GM12878 (cell line): ENCODE data around the gene FXYD4. TPM values are rescaled to one million over a fixed set of nuclear protein-coding genes. Genes with fewer than 3 reads are reported as not detected.

Source experiments
- BACH1 ChIP-seq: fragments of 450-650 bp; IDR thresholded peaks from 2 replicates; pipeline ENCODE4 v1.6.1; 2017; ENCODE audit warnings: mild to moderate bottlenecking, borderline replicate concordance
- CEBPB ChIP-seq, 2 experiments: fragments of 150-350 bp in 1 of 2; IDR thresholded peaks; 2 replicates each; pipeline ENCODE4 v1.6.1; 2012 to 2014; ENCODE audit warnings: low read depth in 2 of 2, low read length in 2 of 2, borderline replicate concordance in 1 of 2, inconsistent platforms in 1 of 2
- DPF2 ChIP-seq: fragments of 450-650 bp; IDR thresholded peaks from 2 replicates; pipeline ENCODE4 v1.6.1; 2017; ENCODE audit warnings: mild to moderate bottlenecking
- FOXM1 ChIP-seq: IDR thresholded peaks from 2 replicates; pipeline ENCODE4 v1.6.1; 2012; ENCODE audit warnings: low read depth, mild to moderate bottlenecking, inconsistent platforms, low read length, moderate library complexity
- GATAD2B ChIP-seq: fragments of 450-650 bp; conservative IDR thresholded peaks from 2 replicates; pipeline ENCODE4 v1.6.1; 2017; ENCODE audit warnings: low read depth, mild to moderate bottlenecking, moderate library complexity
- IRF3 ChIP-seq: fragments of 450-650 bp; IDR thresholded peaks from 2 replicates; pipeline ENCODE4 v1.6.1; 2014; ENCODE audit warnings: mild to moderate bottlenecking
- LARP7 ChIP-seq: fragments of 450-650 bp; IDR thresholded peaks from 2 replicates; pipeline ENCODE4 v1.6.1; 2017; ENCODE audit warnings: mild to moderate bottlenecking
- RBBP5 ChIP-seq: fragments of 200-600 bp; sonication (generic); conservative IDR thresholded peaks from 2 replicates; pipeline ENCODE4 v1.6.1; 2016
- SMAD1 ChIP-seq: fragments of 450-650 bp; IDR thresholded peaks from 2 replicates; pipeline ENCODE4 v1.6.1; 2018; ENCODE audit warnings: mild to moderate bottlenecking, low read depth; ENCODE audit not compliant: partially characterized antibody
- SMC3 ChIP-seq: IDR thresholded peaks from 2 replicates; pipeline ENCODE4 v1.6.1; 2011; ENCODE audit warnings: low read length, improper control_type of control experiment, borderline replicate concordance
- SPI1 ChIP-seq: IDR thresholded peaks from 2 replicates; pipeline ENCODE4 v1.6.1; 2011; ENCODE audit warnings: low read depth, mild to moderate bottlenecking, low read length, moderate library complexity, borderline replicate concordance; ENCODE audit not compliant: insufficient read depth
- ZNF24 ChIP-seq: fragments of 450-650 bp; IDR thresholded peaks from 2 replicates; pipeline ENCODE4 v1.6.1; 2017; ENCODE audit warnings: antibody characterized with exemption, mild to moderate bottlenecking
- ZSCAN29 ChIP-seq: fragments of 450-650 bp; IDR thresholded peaks from 2 replicates; pipeline ENCODE4 v1.6.1; 2017; ENCODE audit warnings: mild to moderate bottlenecking, moderate library complexity
- ZZZ3 ChIP-seq: IDR thresholded peaks from 2 replicates; pipeline ENCODE4 v1.6.1; 2011; ENCODE audit warnings: low read depth; ENCODE audit not compliant: control insufficient read depth, insufficient read length
- polyA plus RNA-seq, 11 experiments: library from polyadenylated mRNA; depleted of rRNA in 4 of 11; unstranded in 6 of 11; stranded (reverse) in 5 of 11; fragments of >200 nt; fragmentation: Nextera tagmentation in 4 of 11; fragmentation: Illumina TruSeq in 1 of 11; extraction: Ambion mirVana in 4 of 11; extraction: Trizol in 1 of 11; gene quantifications; 1 replicate in 1 of 11; 2 replicates in 10 of 11; pipeline versions ENCODE4 v1.2.1 to v1.2.3, GENCODE V29; 2011 to 2016; ENCODE audit warnings: inconsistent platforms in 2 of 11, missing spikeins in 2 of 11, low read depth in 1 of 11
- total RNA-seq, 4 experiments: library from RNA; depleted of rRNA in 3 of 4; stranded (reverse); fragments of >200 nt in 3 of 4; fragmentation: Illumina TruSeq in 1 of 4; extraction: Trizol in 1 of 4; gene quantifications; 2 replicates each; pipeline versions ENCODE4 v1.2.1 to v1.2.3, GENCODE V29; 2013 to 2021
- TF ChIP-seq, protein P1 (sequence below): fragments of 450-650 bp; formaldehyde crosslinking; IDR thresholded peaks from 2 replicates; pipeline ENCODE4 v1.5.0; 2022; ENCODE audit warnings: mild to moderate bottlenecking, missing genetic modification characterization
- TF ChIP-seq, protein P2 (sequence below): fragments of 450-650 bp; IDR thresholded peaks from 2 replicates; pipeline ENCODE4 v1.6.1; 2017; ENCODE audit warnings: antibody characterized with exemption, mild to moderate bottlenecking, moderate library complexity
- TF ChIP-seq, protein P3 (sequence below): fragments of 450-650 bp; formaldehyde crosslinking; IDR thresholded peaks from 2 replicates; pipeline ENCODE4 v1.4.0; 2022; ENCODE audit warnings: mild to moderate bottlenecking, moderate library complexity
- TF ChIP-seq, protein P4 (sequence below): fragments of 450-650 bp; IDR thresholded peaks from 2 replicates; pipeline ENCODE4 v1.6.1; 2017; ENCODE audit warnings: borderline replicate concordance

The FXYD4 gene
- total and polyA plus RNA-seq, 10 of the 15 experiments (the other 5 are each of a cell fraction or from before 2014, with no cell fraction given): not detected

DNA sequence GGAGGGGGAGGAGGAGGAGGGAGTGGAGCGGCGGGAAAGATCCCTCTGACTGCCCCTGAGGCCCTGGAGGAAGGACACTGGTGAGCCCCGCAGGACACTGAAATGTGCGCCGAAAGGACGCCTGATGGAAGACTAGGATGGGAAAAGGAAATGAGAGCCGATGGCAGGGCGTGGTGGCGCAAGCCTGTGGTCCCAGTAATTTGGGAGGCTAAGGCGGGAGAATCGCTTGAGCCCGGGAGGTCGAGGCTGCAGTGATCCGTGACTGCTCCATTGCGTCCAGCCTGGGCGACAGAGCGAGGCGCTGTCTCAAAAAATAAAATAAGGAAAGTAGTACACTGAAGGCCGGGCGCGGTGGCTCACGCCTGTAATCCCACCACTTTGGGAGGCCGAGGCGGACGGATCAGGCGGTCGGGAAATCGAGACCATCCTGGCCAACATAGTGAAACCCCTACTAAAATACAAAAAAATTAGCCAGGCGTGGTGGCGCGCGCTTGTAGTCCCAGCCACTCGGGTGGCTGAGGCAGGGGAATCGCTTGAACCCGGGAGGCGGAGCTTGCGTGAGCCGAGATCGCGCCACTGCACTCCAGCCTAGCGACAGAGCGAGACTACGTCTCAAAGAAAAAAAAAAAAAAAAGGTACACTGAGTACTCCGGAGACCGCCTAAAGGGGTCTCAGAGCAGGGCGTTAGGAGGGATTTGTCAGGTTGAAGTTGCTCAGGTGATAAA, 38.1 kb downstream of the FXYD4 start (continued):
- TF ChIP-seq, protein P1, sequence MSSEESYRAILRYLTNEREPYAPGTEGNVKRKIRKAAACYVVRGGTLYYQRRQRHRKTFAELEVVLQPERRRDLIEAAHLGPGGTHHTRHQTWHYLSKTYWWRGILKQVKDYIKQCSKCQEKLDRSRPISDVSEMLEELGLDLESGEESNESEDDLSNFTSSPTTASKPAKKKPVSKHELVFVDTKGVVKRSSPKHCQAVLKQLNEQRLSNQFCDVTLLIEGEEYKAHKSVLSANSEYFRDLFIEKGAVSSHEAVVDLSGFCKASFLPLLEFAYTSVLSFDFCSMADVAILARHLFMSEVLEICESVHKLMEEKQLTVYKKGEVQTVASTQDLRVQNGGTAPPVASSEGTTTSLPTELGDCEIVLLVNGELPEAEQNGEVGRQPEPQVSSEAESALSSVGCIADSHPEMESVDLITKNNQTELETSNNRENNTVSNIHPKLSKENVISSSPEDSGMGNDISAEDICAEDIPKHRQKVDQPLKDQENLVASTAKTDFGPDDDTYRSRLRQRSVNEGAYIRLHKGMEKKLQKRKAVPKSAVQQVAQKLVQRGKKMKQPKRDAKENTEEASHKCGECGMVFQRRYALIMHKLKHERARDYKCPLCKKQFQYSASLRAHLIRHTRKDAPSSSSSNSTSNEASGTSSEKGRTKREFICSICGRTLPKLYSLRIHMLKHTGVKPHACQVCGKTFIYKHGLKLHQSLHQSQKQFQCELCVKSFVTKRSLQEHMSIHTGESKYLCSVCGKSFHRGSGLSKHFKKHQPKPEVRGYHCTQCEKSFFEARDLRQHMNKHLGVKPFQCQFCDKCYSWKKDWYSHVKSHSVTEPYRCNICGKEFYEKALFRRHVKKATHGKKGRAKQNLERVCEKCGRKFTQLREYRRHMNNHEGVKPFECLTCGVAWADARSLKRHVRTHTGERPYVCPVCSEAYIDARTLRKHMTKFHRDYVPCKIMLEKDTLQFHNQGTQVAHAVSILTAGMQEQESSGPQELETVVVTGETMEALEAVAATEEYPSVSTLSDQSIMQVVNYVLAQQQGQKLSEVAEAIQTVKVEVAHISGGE: no peak
- TF ChIP-seq SMC3: no peak
- TF ChIP-seq ZNF24: no peak
- TF ChIP-seq SPI1: no peak
- 0 out of 2 replicates have a peak, but pooled peaks have one; percentile 54 for TF ChIP-seq BACH1
- peak; percentile 52; the same call in 1 of the 2 replicates for TF ChIP-seq DPF2
- no peak for TF ChIP-seq IRF3
- TF ChIP-seq, protein P2, sequence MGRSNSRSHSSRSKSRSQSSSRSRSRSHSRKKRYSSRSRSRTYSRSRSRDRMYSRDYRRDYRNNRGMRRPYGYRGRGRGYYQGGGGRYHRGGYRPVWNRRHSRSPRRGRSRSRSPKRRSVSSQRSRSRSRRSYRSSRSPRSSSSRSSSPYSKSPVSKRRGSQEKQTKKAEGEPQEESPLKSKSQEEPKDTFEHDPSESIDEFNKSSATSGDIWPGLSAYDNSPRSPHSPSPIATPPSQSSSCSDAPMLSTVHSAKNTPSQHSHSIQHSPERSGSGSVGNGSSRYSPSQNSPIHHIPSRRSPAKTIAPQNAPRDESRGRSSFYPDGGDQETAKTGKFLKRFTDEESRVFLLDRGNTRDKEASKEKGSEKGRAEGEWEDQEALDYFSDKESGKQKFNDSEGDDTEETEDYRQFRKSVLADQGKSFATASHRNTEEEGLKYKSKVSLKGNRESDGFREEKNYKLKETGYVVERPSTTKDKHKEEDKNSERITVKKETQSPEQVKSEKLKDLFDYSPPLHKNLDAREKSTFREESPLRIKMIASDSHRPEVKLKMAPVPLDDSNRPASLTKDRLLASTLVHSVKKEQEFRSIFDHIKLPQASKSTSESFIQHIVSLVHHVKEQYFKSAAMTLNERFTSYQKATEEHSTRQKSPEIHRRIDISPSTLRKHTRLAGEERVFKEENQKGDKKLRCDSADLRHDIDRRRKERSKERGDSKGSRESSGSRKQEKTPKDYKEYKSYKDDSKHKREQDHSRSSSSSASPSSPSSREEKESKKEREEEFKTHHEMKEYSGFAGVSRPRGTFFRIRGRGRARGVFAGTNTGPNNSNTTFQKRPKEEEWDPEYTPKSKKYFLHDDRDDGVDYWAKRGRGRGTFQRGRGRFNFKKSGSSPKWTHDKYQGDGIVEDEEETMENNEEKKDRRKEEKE: no peak
- no peak for TF ChIP-seq RBBP5
- TF ChIP-seq ZSCAN29: no peak
- TF ChIP-seq, protein P3, sequence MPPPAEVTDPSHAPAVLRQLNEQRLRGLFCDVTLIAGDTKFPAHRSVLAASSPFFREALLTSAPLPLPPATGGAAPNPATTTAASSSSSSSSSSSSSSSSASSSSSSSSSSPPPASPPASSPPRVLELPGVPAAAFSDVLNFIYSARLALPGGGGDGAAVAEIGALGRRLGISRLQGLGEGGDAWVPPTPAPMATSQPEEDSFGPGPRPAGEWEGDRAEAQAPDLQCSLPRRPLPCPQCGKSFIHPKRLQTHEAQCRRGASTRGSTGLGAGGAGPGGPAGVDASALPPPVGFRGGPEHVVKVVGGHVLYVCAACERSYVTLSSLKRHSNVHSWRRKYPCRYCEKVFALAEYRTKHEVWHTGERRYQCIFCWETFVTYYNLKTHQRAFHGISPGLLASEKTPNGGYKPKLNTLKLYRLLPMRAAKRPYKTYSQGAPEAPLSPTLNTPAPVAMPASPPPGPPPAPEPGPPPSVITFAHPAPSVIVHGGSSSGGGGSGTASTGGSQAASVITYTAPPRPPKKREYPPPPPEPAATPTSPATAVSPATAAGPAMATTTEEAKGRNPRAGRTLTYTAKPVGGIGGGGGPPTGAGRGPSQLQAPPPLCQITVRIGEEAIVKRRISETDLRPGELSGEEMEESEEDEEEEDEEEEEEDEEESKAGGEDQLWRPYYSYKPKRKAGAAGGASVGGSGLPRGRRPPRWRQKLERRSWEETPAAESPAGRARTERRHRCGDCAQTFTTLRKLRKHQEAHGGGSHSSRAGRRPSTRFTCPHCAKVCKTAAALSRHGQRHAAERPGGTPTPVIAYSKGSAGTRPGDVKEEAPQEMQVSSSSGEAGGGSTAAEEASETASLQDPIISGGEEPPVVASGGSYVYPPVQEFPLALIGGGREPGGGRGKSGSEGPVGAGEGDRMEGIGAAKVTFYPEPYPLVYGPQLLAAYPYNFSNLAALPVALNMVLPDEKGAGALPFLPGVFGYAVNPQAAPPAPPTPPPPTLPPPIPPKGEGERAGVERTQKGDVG (CRISPR knock-in tag): no peak
- peak; percentile 71 for TF ChIP-seq LARP7
- no peak for TF ChIP-seq CEBPB (IDR thresholded peaks at IDR 0.05; ENCODE audit: borderline replicate concordance in 1 of 2, low read depth in 2 of 2, low read length in 2 of 2)
- TF ChIP-seq FOXM1: no peak
- TF ChIP-seq SMAD1: no peak
- TF ChIP-seq, protein P4, sequence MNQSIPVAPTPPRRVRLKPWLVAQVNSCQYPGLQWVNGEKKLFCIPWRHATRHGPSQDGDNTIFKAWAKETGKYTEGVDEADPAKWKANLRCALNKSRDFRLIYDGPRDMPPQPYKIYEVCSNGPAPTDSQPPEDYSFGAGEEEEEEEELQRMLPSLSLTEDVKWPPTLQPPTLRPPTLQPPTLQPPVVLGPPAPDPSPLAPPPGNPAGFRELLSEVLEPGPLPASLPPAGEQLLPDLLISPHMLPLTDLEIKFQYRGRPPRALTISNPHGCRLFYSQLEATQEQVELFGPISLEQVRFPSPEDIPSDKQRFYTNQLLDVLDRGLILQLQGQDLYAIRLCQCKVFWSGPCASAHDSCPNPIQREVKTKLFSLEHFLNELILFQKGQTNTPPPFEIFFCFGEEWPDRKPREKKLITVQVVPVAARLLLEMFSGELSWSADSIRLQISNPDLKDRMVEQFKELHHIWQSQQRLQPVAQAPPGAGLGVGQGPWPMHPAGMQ: no peak
- no peak for TF ChIP-seq ZZZ3
- TF ChIP-seq GATAD2B: peak; percentile 56
